Tibial artery (tissue), 4 donors: Measurements from ENCODE around the gene SLC9B1.

Experiments used
- DNase-seq, 2 donors: peaks; one replicate each; pipeline ENCODE4 v3.0.0-alpha.2; 2019
- H3K27ac ChIP-seq, 2 donors: fragments of 200-600 bp; sonication (generic) in 1 of 2; 1 replicate in 1 of 2; 2 replicates in 1 of 2; pipeline ENCODE4 v1.5.1; 2018 to 2019; ENCODE audit warnings: mild to moderate bottlenecking in 1 of 2
- H3K27me3 ChIP-seq, 2 donors: fragments of 200-600 bp; sonication (generic) in 1 of 2; one replicate each; pipeline versions ENCODE4 v1.5.1 to v1.6.0; 2016 to 2019
- H3K36me3 ChIP-seq, 3 donors: fragments of 200-600 bp; sonication (generic) in 2 of 3; one replicate each; pipeline ENCODE4 v1.5.1; 2016 to 2019; ENCODE audit warnings: mild to moderate bottlenecking in 2 of 3
- H3K4me1 ChIP-seq, 4 donors: fragments of 200-600 bp; sonication (generic) in 2 of 4; 1 replicate in 3 of 4; 2 replicates in 1 of 4; pipeline ENCODE4 v1.5.1; 2016 to 2019
- H3K4me3 ChIP-seq, 2 donors: fragments of 200-600 bp; sonication (generic) in 1 of 2; 1 replicate in 1 of 2; 2 replicates in 1 of 2; pipeline ENCODE4 v1.5.1; 2018 to 2019; ENCODE audit warnings: mild to moderate bottlenecking in 2 of 2
- H3K9me3 ChIP-seq, 3 donors: fragments of 200-600 bp; sonication (generic) in 1 of 3; one replicate each; pipeline ENCODE4 v1.5.1; 2016 to 2019
- intact Hi-C: fragments of 100-400 bp; cut with DNase I; formaldehyde crosslinking; loops from one replicate; pipeline ENCODE4 v1.15.0; 2023; ENCODE audit warnings: low total_unique reads
- TF ChIP-seq, protein P1 (sequence below), 2 experiments: fragments of 200-600 bp in 1 of 2; fragments of 450-650 bp in 1 of 2; IDR thresholded peaks; one replicate each; pipeline ENCODE4 v1.5.1; 2017 to 2019; ENCODE audit warnings: antibody characterized with exemption in 2 of 2, mild to moderate bottlenecking in 1 of 2, moderate library complexity in 1 of 2

The SLC9B1 gene

DNA sequence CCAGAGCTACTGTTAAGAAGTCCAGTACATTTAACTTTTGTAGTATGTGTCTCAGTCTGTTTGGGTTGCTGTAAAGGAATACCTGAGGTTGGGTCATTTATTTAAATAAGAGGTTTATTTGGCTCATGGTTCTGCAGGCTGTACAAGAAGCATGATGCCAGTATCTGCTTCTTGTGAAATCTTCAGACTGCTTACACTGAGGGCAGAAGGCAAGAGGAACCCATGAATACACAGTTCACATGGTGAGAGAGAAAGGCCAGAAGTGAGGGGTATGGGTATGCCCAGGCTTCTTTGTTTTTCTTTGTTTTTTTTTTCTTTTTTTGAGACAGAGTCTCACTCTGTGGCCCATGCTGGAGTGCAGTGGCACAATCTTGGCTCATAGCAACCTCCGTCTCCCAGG, 156.8 kb downstream of the SLC9B1 start:
- H3K27me3 ChIP-seq, result no peaks in the 10 kb centered on the region
- H3K36me3 ChIP-seq, result no peaks in the 10 kb centered on the region
- H3K27ac ChIP-seq, result no peak overlapping the region
- peaks cover 0 to 14% (median 14%) of the 10 kb centered on the region in 3 donors for H3K9me3 ChIP-seq
- intact Hi-C loops, result no loop called here
- TF ChIP-seq, protein P1, sequence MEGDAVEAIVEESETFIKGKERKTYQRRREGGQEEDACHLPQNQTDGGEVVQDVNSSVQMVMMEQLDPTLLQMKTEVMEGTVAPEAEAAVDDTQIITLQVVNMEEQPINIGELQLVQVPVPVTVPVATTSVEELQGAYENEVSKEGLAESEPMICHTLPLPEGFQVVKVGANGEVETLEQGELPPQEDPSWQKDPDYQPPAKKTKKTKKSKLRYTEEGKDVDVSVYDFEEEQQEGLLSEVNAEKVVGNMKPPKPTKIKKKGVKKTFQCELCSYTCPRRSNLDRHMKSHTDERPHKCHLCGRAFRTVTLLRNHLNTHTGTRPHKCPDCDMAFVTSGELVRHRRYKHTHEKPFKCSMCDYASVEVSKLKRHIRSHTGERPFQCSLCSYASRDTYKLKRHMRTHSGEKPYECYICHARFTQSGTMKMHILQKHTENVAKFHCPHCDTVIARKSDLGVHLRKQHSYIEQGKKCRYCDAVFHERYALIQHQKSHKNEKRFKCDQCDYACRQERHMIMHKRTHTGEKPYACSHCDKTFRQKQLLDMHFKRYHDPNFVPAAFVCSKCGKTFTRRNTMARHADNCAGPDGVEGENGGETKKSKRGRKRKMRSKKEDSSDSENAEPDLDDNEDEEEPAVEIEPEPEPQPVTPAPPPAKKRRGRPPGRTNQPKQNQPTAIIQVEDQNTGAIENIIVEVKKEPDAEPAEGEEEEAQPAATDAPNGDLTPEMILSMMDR (IDR thresholded peaks at IDR 0.05), result no peak
- peaks cover 0 to 6% (median 0%) of the 10 kb centered on the region in 4 donors for H3K4me1 ChIP-seq
- no peak for DNase-seq
- no peak overlapping the region for H3K4me3 ChIP-seq

DNA sequence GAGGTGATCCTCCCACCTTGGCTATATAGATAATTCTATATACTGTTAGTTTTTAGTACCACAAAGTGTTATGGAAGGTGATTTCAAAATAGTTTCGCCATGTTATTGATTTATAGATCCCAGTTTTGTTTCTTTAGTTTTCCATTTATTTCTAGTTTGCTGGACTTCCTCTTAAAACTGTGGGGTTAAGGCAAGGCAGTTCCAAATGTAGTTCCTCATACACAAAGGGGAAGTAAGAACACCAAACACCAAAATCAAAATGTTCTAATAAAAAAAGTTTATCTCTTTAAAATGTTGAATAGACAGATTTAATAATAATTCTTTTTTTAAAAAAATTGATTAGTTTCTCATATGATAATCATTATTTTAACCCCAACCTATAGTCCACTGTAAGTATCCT, 157.5 kb downstream of the SLC9B1 start:
- intact Hi-C loops, result no loop called here
- Histone ChIP-seq H3K27ac (no peak overlapping the region), H3K36me3 (no peaks in the 10 kb centered on the region), H3K27me3 (no peaks in the 10 kb centered on the region), H3K4me1 (no peaks in the 10 kb centered on the region), H3K4me3 (no peak overlapping the region), H3K9me3 (peaks cover 0 to 14% (median 14%) of the 10 kb centered on the region in 3 donors)
- DNase-seq, result no peak
- TF ChIP-seq, protein P1 (IDR thresholded peaks at IDR 0.05), result no peak

- Histone ChIP-seq H3K36me3 (no peaks in the 10 kb centered on the region), H3K9me3 (peaks cover 0 to 14% (median 14%) of the 10 kb centered on the region in 3 donors), H3K27me3 (no peaks in the 10 kb centered on the region), H3K4me1 (no peaks in the 10 kb centered on the region), H3K4me3 (no peak overlapping the region), H3K27ac (no peak overlapping the region)
- DNase-seq, result peak in 1 of 2 donors; percentile 23
- TF ChIP-seq, protein P1 (IDR thresholded peaks at IDR 0.05), result no peak
- intact Hi-C loops, result no loop called here
These were observed 158.7 kb downstream of the SLC9B1 start for GRCh38 chr4:102860611-102861324.

- Histone ChIP-seq H3K4me3 (no peak overlapping the region), H3K9me3 (peaks cover 0 to 14% (median 14%) of the 10 kb centered on the region in 3 donors), H3K36me3 (no peaks in the 10 kb centered on the region), H3K4me1 (no peaks in the 10 kb centered on the region), H3K27me3 (no peaks in the 10 kb centered on the region), H3K27ac (no peak overlapping the region)
- TF ChIP-seq, protein P1 (IDR thresholded peaks at IDR 0.05), result no peak
- DNase-seq, result no peak
- intact Hi-C loops, result no loop called here
These were observed 160.6 kb downstream of the SLC9B1 start for GRCh38 chr4:102858828-102859464.
